Left lung (tissue), 10 donors: Measurements from ENCODE around the gene SKP1. TPM values are rescaled to one million over a fixed set of nuclear protein-coding genes. Genes with fewer than 3 reads are reported as not detected.

ENCODE experiments used
- ATAC-seq: fragments of 200-7000 bp; cut with Tn5 transposase; one replicate; pipeline ENCODE4 v1.9.1; 2020; ENCODE audit warnings: moderate library complexity
- DNase-seq, 4 donors: peaks; one replicate each; pipeline ENCODE4 v3.0.0-alpha.2; 2013 to 2020
- H3K27ac ChIP-seq, 2 donors: fragments of 200-600 bp; sonication (generic) in 1 of 2; one replicate each; pipeline versions ENCODE4 v1.5.0 to v1.8.0; 2020 to 2021
- H3K27me3 ChIP-seq, 2 donors: fragments of 200-600 bp; sonication (generic) in 1 of 2; one replicate each; pipeline versions ENCODE4 v1.5.0 to v1.8.0; 2020 to 2021
- H3K36me3 ChIP-seq, 2 donors: fragments of 200-600 bp; sonication (generic) in 1 of 2; one replicate each; pipeline versions ENCODE4 v1.5.0 to v1.8.0; 2020 to 2021
- H3K4me1 ChIP-seq, 2 donors: fragments of 200-600 bp; one replicate each; pipeline ENCODE4 v1.8.0; 2021
- H3K4me3 ChIP-seq, 2 donors: fragments of 200-600 bp; sonication (generic) in 1 of 2; one replicate each; pipeline versions ENCODE4 v1.5.0 to v1.8.0; 2020 to 2021; ENCODE audit warnings: mild to moderate bottlenecking in 1 of 2
- H3K9me3 ChIP-seq, 2 donors: fragments of 200-600 bp; sonication (generic) in 1 of 2; one replicate each; pipeline versions ENCODE4 v1.5.0 to v1.8.0; 2020 to 2021
- CTCF ChIP-seq, 2 donors: fragments of 200-600 bp; sonication (generic) in 1 of 2; IDR thresholded peaks; one replicate each; pipeline versions ENCODE4 v1.5.0 to v1.8.0; 2021; ENCODE audit warnings: antibody characterized with exemption in 2 of 2
- intact Hi-C, 2 donors: fragments of 100-400 bp; cut with DNase I; formaldehyde crosslinking; loops; one replicate each; pipeline versions ENCODE4 v1.11.2 to v1.14.2; 2022
- polyA plus RNA-seq, 6 donors: library from polyadenylated mRNA; unstranded; fragments of 120-200 nt; gene quantifications; one replicate each; pipeline ENCODE4 v1.2.1, GENCODE V29; 2013; ENCODE audit not compliant: insufficient read length in 6 of 6
- total RNA-seq, 2 donors: library from RNA; stranded (reverse); fragmentation: NEBNext Ultra II Directional; extraction: Animal tissue kit (Norgen Biotek cat#: 25700); gene quantifications; one replicate each; pipeline ENCODE4 v1.2.1, GENCODE V29; 2021
- donor health status: DM: no; HTN: yes; CAD: no.
- donor health status: DM: no; HTN: no; CAD: no.

SKP1 gene
- total and polyA plus RNA-seq, 8 donors: 259 to 584 (median 547) TPM

- no peak overlapping the region for H3K4me3 ChIP-seq
- ATAC-seq: no peak
- no peak for TF ChIP-seq CTCF (IDR thresholded peaks at IDR 0.05)
- peaks cover 0 to 25% of the 10 kb centered on the region in 2 donors for H3K4me1 ChIP-seq
- DNase-seq: peak in 1 of 4 donors; percentile 24
- intact Hi-C loops: loop anchor here in 1 of 2 donors (5.0 kb wide), 2 partner anchors 41 to 101 kb away; no protein-coding TSS in a partner anchor
- no peaks in the 10 kb centered on the region for H3K9me3 ChIP-seq
- no peak overlapping the region for H3K27ac ChIP-seq
- no peaks in the 10 kb centered on the region for H3K27me3 ChIP-seq
- peaks cover 0 to 70% of the 10 kb centered on the region in 2 donors for H3K36me3 ChIP-seq
These were observed 33.9 kb downstream of the SKP1 start for GRCh38 chr5:134142806-134143205.

DNA sequence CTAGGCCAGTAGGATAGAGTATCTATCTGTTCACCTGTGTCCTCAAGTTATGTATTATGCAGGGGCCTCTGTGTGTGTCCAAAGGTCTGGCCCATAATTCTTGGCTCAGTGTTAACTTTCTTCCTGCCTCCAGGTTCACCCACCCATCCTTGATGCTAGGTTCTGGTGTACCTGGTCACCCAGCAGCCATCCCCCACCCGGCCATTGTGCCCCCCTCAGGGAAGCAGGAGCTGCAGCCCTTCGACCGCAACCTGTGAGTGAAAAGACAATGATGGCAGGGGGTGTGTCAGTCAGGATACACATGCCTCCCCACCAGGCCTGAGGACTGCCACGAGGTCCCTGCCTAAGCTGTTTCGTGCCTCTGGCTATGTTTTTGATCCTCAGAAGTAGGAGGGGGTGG lies 34.7 kb downstream of the SKP1 start:
- Histone ChIP-seq H3K27me3 (no peaks in the 10 kb centered on the region), H3K36me3 (peaks cover 0 to 63% of the 10 kb centered on the region in 2 donors), H3K4me3 (no peak overlapping the region), H3K27ac (no peak overlapping the region), H3K9me3 (no peaks in the 10 kb centered on the region), H3K4me1 (peaks cover 0 to 31% of the 10 kb centered on the region in 2 donors)
- TF ChIP-seq CTCF (IDR thresholded peaks at IDR 0.05): no peak
- ATAC-seq: no peak
- intact Hi-C loops: loop anchor here in 1 of 2 donors (5.0 kb wide), 2 partner anchors 40 to 100 kb away; no protein-coding TSS in a partner anchor
- peak in 1 of 4 donors; percentile 14 for DNase-seq

DNA sequence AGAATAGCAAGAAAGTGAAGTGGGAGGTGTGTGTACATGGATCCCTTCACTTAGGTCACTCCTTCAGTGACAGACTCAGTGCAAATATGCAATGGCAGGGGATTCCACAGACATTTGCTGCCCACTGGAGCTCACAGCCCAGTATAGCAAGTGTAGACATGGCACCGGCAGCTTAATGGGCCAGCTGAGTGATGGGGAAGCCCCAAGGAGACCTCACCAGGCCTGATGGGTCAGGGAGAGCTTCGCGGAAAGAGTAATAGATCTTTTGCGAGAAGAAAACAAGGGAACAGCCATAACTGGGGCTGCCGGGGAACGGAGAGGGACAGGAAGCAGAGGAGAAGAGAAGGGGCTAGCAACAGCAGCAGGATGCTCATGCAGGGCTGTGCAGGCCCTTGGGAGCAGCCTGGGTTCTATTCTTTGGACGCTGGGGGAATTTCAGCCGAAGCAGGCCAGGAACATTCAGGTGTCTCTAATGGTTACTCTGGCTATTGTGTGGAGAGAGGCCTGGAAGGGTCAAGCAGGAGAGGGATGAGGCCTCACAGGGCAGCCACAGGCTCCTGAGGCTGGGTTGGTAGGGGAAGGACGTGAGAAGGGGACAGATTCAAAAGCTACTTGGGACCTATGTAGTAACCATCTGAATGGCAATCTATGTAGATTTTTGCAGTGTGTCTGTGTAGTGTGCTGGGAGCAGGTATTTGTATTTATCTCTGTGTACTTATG lies 35.3 kb downstream of the SKP1 start:
- Histone ChIP-seq H3K27ac (no peak overlapping the region), H3K9me3 (no peaks in the 10 kb centered on the region), H3K4me3 (no peak overlapping the region), H3K4me1 (peaks cover 0 to 33% of the 10 kb centered on the region in 2 donors), H3K27me3 (no peaks in the 10 kb centered on the region), H3K36me3 (peaks cover 0 to 65% of the 10 kb centered on the region in 2 donors)
- TF ChIP-seq CTCF (IDR thresholded peaks at IDR 0.05): no peak
- ATAC-seq (no peak), DNase-seq (peak in 1 of 4 donors; percentile 23)
- intact Hi-C loops: loop anchor here in 1 of 2 donors (5.0 kb wide), 2 partner anchors 39 to 99 kb away; no protein-coding TSS in a partner anchor

GRCh38 chr5:134140530-134141201 lies 36.1 kb downstream of the SKP1 start:
- no peak overlapping the region for H3K27ac ChIP-seq
- no peak overlapping the region for H3K4me3 ChIP-seq
- intact Hi-C loops: loop anchor here in 1 of 2 donors (5.0 kb wide), 2 partner anchors 38 to 98 kb away; no protein-coding TSS in a partner anchor
- H3K27me3 ChIP-seq: no peaks in the 10 kb centered on the region
- peaks cover 0 to 25% of the 10 kb centered on the region in 2 donors for H3K4me1 ChIP-seq
- DNase-seq (peak in 2 of 4 donors; percentile 47 to 52), ATAC-seq (peak; percentile 80)
- H3K36me3 ChIP-seq: peaks cover 0 to 65% of the 10 kb centered on the region in 2 donors
- TF ChIP-seq CTCF (IDR thresholded peaks at IDR 0.05): peak; percentile 71 to 81
- H3K9me3 ChIP-seq: no peaks in the 10 kb centered on the region
